ENCODE data around the gene ANKS1B. TPM values are rescaled to one million over a fixed set of nuclear protein-coding genes. Genes with fewer than 3 reads are reported as not detected.

Gene ANKS1B
- total RNA-seq, 1 donor: 0.21 TPM

DNA sequence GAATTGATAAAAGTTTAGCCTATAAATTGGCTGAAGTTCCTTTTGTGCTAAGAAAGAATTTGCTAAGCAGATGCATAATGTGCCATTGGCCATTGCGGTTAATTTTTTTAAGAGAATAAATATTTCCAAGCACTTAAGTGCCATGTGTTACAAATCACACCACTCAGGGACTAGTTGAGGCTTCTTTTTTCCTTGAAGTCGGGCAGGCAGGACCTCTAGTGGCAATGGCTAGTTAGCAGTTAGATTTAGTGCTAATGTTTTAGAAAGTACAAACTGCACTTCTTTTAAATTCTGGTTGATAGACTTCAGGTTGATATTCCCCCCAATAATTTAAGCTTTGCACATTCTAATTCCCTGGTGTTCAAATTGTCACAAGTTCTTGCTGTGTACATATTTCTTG, 1045.4 kb downstream of the ANKS1B start:
- Histone ChIP-seq H3K4me1 (ENCODE audit: insufficient read depth, low read length) (no peaks in the 10 kb centered on the region), H3K4me3 (ENCODE audit: low read length) (no peak overlapping the region)

DNA sequence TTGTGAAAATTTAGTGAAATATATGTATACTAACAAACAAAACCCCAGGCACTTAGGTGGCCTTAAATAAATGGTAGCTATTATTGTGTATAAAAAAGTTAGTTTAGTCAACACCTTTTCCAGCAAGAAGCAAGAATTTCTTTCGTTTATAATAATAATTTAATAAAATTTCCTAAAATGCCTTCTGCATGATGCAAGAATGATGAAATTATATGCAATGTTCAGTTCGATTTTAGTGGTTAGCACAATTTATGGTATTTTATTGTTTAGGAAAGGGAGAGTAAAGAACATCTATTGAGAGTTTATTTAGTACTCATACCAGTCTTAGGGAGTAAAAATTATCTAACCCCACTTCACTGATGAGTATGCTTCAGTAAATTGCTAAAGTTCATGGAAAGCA, 1048.9 kb downstream of the ANKS1B start:
- Histone ChIP-seq H3K4me3 (ENCODE audit: low read length) (no peak overlapping the region), H3K9me3 (ENCODE audit: low read depth, low read length) (no peaks in the 10 kb centered on the region), H3K27me3 (ENCODE audit: insufficient read depth, low read length) (no peaks in the 10 kb centered on the region), H3K4me1 (ENCODE audit: insufficient read depth, low read length) (no peaks in the 10 kb centered on the region)

More for the DNA sequence above, 1045.4 kb downstream of the ANKS1B start:
- Histone ChIP-seq H3K27me3 (ENCODE audit: insufficient read depth, low read length) (no peaks in the 10 kb centered on the region), H3K9me3 (ENCODE audit: low read depth, low read length) (no peaks in the 10 kb centered on the region)

- H3K4me3 ChIP-seq (ENCODE audit: low read length): no peak overlapping the region
- no peaks in the 10 kb centered on the region for H3K4me1 ChIP-seq (ENCODE audit: insufficient read depth, low read length)
- H3K27me3 ChIP-seq (ENCODE audit: insufficient read depth, low read length): no peaks in the 10 kb centered on the region
- H3K9me3 ChIP-seq (ENCODE audit: low read depth, low read length): no peaks in the 10 kb centered on the region
Observed at GRCh38 chr12:98922871-98923270, 1061.9 kb downstream of the ANKS1B start.

DNA sequence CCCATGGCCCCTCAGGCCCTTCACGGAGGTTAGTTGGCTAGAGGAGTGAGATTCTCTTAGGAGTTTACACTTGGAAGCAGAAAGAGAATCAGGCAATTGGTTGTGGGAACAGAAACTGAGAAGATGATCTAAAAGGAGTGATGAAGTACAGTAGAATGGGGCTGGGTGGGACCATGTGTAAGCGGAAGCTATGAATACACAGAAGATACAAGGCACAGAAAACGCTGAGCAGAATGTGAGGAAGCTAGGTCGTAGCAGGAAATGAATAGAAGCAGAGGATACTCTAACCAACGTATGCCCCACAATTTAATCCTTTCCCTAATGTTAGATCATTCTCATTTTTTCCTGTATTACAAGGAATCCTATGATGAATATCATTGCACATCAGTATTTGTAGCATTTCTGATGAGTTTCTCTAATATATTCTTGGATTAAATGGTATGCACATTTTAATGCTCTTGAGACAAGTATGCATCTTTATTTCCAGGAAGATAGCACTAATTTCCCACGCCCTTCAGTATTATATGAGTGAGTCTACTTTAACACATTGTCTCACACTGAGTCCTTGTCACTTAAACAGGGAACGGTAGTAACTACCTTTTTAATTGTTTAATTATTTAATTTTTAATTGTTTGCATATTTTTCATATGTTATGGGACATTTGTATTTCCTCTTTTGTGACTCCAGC, 1066.4 kb downstream of the ANKS1B start:
- H3K27me3 ChIP-seq (ENCODE audit: insufficient read depth, low read length): no peaks in the 10 kb centered on the region
- no peaks in the 10 kb centered on the region for H3K9me3 ChIP-seq (ENCODE audit: low read depth, low read length)

GRCh38 chr12:98916106-98916505, 1068.6 kb downstream of the ANKS1B start:
- Histone ChIP-seq H3K9me3 (ENCODE audit: low read depth, low read length) (no peaks in the 10 kb centered on the region), H3K4me3 (ENCODE audit: low read length) (no peak overlapping the region), H3K27me3 (ENCODE audit: insufficient read depth, low read length) (no peaks in the 10 kb centered on the region), H3K4me1 (ENCODE audit: insufficient read depth, low read length) (no peaks in the 10 kb centered on the region)

More for the DNA sequence above, 1066.4 kb downstream of the ANKS1B start:
- Histone ChIP-seq H3K4me1 (ENCODE audit: insufficient read depth, low read length) (no peaks in the 10 kb centered on the region), H3K4me3 (ENCODE audit: low read length) (no peak overlapping the region)

- H3K27me3 ChIP-seq (ENCODE audit: insufficient read depth, low read length): no peaks in the 10 kb centered on the region
- no peaks in the 10 kb centered on the region for H3K4me1 ChIP-seq (ENCODE audit: insufficient read depth, low read length)
- no peaks in the 10 kb centered on the region for H3K9me3 ChIP-seq (ENCODE audit: low read depth, low read length)
- H3K4me3 ChIP-seq (ENCODE audit: low read length): no peak overlapping the region
Observed at GRCh38 chr12:98912401-98912974, 1072.2 kb downstream of the ANKS1B start.

GRCh38 chr12:98911396-98911795, 1073.3 kb downstream of the ANKS1B start:
- Histone ChIP-seq H3K4me1 (ENCODE audit: insufficient read depth, low read length) (no peaks in the 10 kb centered on the region), H3K27me3 (ENCODE audit: insufficient read depth, low read length) (no peaks in the 10 kb centered on the region), H3K4me3 (ENCODE audit: low read length) (no peak overlapping the region), H3K9me3 (ENCODE audit: low read depth, low read length) (no peaks in the 10 kb centered on the region)

DNA sequence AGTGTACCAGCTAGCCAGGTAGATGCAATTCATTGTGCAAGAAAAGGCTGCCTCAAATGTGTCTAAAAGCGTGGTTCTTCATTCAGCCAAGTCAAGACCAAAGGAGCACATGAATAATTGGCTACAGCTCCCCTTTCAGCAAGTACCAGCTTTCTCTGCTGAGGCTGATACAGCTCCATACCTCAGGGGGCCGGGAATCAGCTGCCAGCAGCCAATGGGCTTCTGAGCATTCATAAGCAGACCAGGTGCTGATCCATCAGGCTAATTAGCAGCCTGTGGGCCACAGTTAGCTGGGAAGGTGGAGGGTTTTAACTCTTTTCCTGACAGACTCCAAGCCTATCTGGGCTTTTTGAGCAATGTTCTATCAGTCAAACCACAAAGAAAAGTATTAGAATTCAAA, 1075.0 kb downstream of the ANKS1B start:
- no peak overlapping the region for H3K4me3 ChIP-seq (ENCODE audit: low read length)
- H3K4me1 ChIP-seq (ENCODE audit: insufficient read depth, low read length): no peaks in the 10 kb centered on the region
- H3K27me3 ChIP-seq (ENCODE audit: insufficient read depth, low read length): no peaks in the 10 kb centered on the region

GRCh38 chr12:98908866-98909265, 1075.9 kb downstream of the ANKS1B start:
- Histone ChIP-seq H3K9me3 (ENCODE audit: low read depth, low read length) (no peaks in the 10 kb centered on the region), H3K27me3 (ENCODE audit: insufficient read depth, low read length) (no peaks in the 10 kb centered on the region), H3K4me1 (ENCODE audit: insufficient read depth, low read length) (no peaks in the 10 kb centered on the region), H3K4me3 (ENCODE audit: low read length) (no peak overlapping the region)

More for the DNA sequence above, 1075.0 kb downstream of the ANKS1B start:
- no peaks in the 10 kb centered on the region for H3K9me3 ChIP-seq (ENCODE audit: low read depth, low read length)

- H3K9me3 ChIP-seq (ENCODE audit: low read depth, low read length): no peaks in the 10 kb centered on the region
- no peaks in the 10 kb centered on the region for H3K27me3 ChIP-seq (ENCODE audit: insufficient read depth, low read length)
- H3K4me3 ChIP-seq (ENCODE audit: low read length): no peak overlapping the region
- H3K4me1 ChIP-seq (ENCODE audit: insufficient read depth, low read length): no peaks in the 10 kb centered on the region
Observed at GRCh38 chr12:98903875-98904274, 1080.9 kb downstream of the ANKS1B start.

DNA sequence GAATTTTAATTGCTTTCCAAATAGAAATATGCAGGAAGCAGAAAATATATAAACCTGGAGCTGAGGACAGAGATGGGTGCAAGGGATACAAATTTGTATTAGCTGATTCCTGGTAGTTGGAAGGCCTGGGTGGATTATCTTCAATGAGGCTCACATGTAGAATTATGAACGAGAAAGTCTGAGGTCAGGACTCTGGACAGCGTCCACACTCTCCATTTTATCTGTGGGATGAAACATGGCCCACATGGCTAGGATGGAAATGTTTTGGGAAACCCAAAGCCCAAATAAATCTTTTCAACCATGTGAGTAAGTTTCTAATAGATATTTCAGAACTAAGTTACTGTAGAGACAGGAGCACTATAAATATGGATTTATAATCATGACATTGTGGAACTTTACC, 1083.5 kb downstream of the ANKS1B start:
- no peak overlapping the region for H3K4me3 ChIP-seq (ENCODE audit: low read length)
- no peaks in the 10 kb centered on the region for H3K4me1 ChIP-seq (ENCODE audit: insufficient read depth, low read length)
- H3K9me3 ChIP-seq (ENCODE audit: low read depth, low read length): no peaks in the 10 kb centered on the region
- H3K27me3 ChIP-seq (ENCODE audit: insufficient read depth, low read length): peaks cover 18% of the 10 kb centered on the region

DNA sequence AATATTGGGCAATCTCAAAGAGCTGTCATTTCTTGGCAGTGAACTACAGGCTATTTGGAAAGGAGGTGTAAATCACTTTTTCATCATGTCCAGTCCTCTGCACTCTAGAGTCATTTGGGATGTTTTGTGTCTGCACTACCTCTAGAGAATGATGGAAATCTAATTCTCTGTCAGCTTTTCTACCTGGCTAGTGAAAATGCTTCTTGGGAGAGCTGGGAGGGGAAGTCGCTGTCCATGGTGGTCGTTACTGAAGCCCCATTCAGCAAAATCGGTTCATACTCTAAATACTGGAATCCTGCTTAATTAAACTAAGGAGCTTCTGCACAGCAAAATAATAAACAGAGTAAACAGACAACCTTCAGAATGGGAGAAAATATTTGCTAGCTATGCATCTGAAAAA, 1087.8 kb downstream of the ANKS1B start:
- H3K4me3 ChIP-seq (ENCODE audit: low read length): no peak overlapping the region
- no peaks in the 10 kb centered on the region for H3K4me1 ChIP-seq (ENCODE audit: insufficient read depth, low read length)
- no peaks in the 10 kb centered on the region for H3K9me3 ChIP-seq (ENCODE audit: low read depth, low read length)
- H3K27me3 ChIP-seq (ENCODE audit: insufficient read depth, low read length): peaks cover 52% of the 10 kb centered on the region

DNA sequence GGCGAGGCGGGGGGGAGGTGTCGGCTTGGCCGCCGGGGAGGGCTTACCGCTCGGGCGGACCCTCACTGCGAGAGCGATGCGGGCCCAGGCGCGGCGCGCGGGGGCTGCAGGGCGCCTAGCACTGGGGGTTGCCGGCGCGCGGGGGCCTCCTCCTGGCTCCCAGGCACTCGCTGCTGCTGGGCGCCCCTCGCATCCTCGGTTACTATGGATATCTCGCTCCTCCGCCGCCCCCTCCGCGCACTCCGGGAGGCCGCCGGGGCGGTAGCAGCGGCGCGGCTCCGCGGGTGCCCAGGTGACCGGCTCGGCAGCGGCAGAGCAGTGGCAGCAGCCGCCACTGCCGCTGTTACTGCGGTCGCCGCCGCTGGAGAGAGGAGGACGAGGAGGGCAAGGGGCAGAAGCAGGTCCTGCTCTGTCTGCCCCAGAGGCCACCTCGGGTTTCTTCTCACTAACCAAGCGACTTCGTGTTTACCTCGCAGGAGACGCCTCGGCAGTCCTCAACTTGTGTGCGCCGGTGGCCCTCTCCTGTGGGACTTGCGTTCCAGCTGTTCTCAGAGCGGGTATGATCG, 1089.6 kb downstream of the ANKS1B start:
- peaks cover 69% of the 10 kb centered on the region for H3K27me3 ChIP-seq (ENCODE audit: insufficient read depth, low read length)
- no peak overlapping the region for H3K4me3 ChIP-seq (ENCODE audit: low read length)
- no peaks in the 10 kb centered on the region for H3K4me1 ChIP-seq (ENCODE audit: insufficient read depth, low read length)
- H3K9me3 ChIP-seq (ENCODE audit: low read depth, low read length): no peaks in the 10 kb centered on the region

- H3K9me3 ChIP-seq (ENCODE audit: low read depth, low read length): no peaks in the 10 kb centered on the region
- peaks cover 71% of the 10 kb centered on the region for H3K27me3 ChIP-seq (ENCODE audit: insufficient read depth, low read length)
- no peaks in the 10 kb centered on the region for H3K4me1 ChIP-seq (ENCODE audit: insufficient read depth, low read length)
- H3K4me3 ChIP-seq (ENCODE audit: low read length): no peak overlapping the region
Observed at GRCh38 chr12:98894412-98895085, 1090.2 kb downstream of the ANKS1B start.

- no peak overlapping the region for H3K4me3 ChIP-seq (ENCODE audit: low read length)
- no peaks in the 10 kb centered on the region for H3K4me1 ChIP-seq (ENCODE audit: insufficient read depth, low read length)
- H3K27me3 ChIP-seq (ENCODE audit: insufficient read depth, low read length): peaks cover 71% of the 10 kb centered on the region
Observed at GRCh38 chr12:98893675-98894411, 1090.9 kb downstream of the ANKS1B start.

More at GRCh38 chr12:98893675-98894411, 1090.9 kb downstream of the ANKS1B start:
- no peaks in the 10 kb centered on the region for H3K9me3 ChIP-seq (ENCODE audit: low read depth, low read length)

Measured in mononuclear cell (primary cell).